KOPT-K1 (cell line): Measurements from ENCODE around the gene SMAD9.

ENCODE experiments used
- H3K27ac ChIP-seq: fragments of 200-600 bp; sonication (generic); 2 replicates; pipeline ENCODE4 v1.5.1; 2016; ENCODE audit warnings: antibody characterized with exemption, mild to moderate bottlenecking, low read depth, low read length; ENCODE audit not compliant: poor library complexity, severe bottlenecking
- H3K36me3 ChIP-seq: fragments of 200-600 bp; sonication (generic); 2 replicates; pipeline ENCODE4 v1.5.1; 2017; ENCODE audit warnings: antibody characterized with exemption, mild to moderate bottlenecking, low read length, moderate library complexity; ENCODE audit not compliant: insufficient read depth
- H3K9me3 ChIP-seq: fragments of 200-600 bp; sonication (generic); 2 replicates; pipeline ENCODE4 v1.5.1; 2017; ENCODE audit warnings: antibody characterized with exemption, low read length, mild to moderate bottlenecking; ENCODE audit not compliant: insufficient read depth, poor library complexity, severe bottlenecking

The SMAD9 gene

DNA sequence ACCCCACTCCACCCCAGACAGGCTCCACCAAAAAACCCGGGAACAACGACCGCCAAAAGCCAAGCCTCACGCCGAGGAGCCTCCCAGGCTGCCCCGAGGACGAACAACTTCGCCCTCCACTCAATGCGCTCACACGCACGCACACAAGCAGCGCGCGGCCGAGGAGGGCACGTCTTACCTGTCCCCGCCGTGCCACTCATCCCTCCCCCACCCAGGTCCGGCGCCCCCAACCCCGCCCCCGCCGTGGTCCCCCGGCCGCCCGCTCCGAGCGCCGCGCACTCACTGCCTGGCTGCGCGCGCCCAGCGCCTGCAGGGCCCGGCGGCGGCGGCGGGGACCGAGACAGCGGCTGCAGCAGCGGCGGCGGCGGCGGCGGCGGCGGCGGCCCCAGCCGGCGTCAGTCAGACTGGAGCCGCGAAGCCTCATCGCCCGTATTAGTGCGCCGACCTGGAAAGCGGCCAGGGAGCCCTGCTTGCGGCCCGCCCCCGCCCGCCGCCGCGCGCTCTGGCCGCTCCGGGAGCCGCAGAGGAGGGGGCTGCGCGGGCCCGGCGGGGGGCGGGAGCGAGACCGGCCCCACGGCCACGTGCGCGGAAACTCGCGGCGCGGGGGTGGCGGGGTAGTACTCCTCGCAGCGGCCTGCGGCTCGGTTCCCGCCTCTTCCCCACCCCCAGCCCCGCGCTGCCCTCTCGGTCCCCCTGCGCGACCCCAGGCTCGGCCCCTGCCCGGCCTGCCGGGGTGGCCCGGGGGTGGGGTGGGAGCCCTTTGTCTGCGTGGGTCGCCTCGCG is at the start of gene SMAD9:
Gene SMAD9 (minus strand): TSS at position 406 of the 783 bp plus-strand sequence. CDS start 40,549 bp downstream, outside the sequence.
- Histone ChIP-seq H3K27ac (no peak within 1 kb of the TSS), H3K36me3 (no peaks in the 10 kb centered on the region), H3K9me3 (no peaks in the 10 kb centered on the region)

DNA sequence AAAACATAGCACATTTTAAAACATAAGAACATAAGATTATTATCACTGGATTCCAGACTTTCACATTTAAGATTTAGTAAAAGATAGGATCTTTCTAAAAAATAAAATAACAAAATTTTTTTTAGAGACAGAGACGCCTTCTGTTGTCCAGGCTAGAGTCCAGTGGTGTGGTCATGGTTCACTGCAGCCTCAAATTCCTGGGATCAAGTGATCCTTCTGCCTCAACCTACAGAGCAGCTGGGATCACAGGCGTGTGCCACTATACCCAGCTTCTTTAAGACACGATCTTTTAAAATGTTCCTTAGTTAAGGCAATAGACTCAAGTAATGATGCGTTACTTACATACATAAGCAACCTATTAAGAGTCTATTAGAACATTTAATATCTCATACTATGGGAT is 46.4 kb upstream of the SMAD9 start:
- H3K27ac ChIP-seq, result no peak overlapping the region
- H3K9me3 ChIP-seq, result no peaks in the 10 kb centered on the region
- peaks cover 93% of the 10 kb centered on the region for H3K36me3 ChIP-seq

DNA sequence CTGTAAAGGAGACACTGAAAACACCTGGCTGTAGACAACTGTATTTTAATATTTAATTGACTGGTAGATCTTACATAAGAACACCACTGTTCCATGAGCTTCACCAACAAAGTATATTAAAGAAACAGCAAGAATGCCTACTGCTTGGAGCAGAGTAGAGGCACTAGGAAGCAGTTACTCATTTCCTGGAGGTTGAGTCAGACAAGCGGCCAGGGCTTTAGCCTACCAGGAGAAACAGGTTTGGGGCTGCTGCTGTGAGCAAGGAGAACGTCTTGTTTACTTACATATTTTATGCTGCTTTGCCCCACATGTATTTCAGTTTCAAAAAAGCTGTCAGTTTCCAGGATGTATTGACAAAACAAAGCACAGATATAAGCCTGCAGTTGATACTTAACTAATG is 45.7 kb upstream of the SMAD9 start:
- Histone ChIP-seq H3K9me3 (no peaks in the 10 kb centered on the region), H3K27ac (no peak overlapping the region), H3K36me3 (peaks cover 93% of the 10 kb centered on the region)

DNA sequence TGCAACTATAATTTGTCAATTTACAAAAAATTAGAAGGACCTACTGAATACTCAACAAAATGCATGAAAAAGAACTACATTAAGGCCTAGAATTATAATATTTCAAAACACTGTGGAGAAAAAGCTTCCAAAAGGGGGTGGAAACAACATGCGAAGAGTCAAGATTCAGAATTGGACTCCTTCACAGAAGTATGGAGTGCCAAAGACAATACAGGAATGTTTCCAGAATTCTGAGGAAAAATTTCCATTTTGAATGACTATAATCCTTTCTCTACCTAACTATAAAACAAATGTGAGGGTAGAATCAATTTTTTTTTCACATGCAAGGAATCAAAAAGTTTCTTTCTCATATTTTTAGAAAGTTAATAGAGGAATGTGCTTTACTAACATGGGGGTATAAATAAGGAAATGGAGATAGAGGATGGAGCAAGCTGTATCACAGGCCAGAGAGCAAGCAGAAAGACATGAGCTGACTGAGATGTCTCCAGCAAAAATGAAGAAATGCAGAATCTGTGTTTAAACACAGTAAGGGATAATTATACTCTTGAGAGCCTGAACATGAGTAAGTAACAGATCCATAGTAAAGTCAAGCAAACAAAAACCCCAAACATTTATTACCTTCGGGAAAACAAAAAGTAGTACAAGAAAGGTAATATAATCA is 39.5 kb upstream of the SMAD9 start:
- Histone ChIP-seq H3K36me3 (peaks cover 78% of the 10 kb centered on the region), H3K27ac (no peak overlapping the region), H3K9me3 (no peaks in the 10 kb centered on the region)

DNA sequence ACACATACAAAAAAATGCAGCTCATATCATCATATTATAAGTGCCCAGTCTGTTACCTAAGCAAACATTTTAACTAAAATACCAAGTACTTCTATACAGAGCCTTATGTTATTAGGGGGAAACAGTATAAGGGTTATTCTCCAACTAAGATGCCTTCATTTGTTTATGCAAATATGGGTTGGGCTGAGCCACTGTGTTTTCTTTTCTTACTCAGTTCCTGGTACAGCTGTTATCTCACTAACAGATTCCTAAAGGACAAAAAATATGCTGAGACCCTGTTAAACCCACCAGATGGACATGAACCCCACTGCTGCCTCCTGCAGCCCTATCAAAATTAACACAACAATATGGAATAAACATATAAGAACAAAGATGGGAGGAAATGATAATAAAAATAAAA is 34.5 kb upstream of the SMAD9 start:
- no peak overlapping the region for H3K27ac ChIP-seq
- peaks cover 81% of the 10 kb centered on the region for H3K36me3 ChIP-seq
- no peaks in the 10 kb centered on the region for H3K9me3 ChIP-seq

DNA sequence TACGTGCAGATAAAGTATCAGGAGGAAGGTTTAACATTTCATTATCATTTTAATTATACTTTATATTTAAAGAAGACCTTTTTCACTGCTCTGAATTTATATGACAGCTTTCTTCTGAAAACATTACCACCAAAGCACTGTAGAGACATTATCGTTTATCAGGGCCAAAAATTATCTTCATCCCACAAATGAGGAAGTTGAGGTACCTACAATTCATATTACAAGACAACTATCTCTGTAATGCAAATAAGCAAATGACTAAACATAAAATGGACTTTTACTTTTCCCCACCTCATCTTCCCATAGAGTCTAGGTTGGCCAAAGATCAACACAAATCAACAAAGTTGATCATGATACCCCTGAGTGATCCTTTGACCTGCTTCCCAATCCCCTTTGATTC is 30.9 kb upstream of the SMAD9 start:
- Histone ChIP-seq H3K36me3 (peaks cover 78% of the 10 kb centered on the region), H3K27ac (no peak overlapping the region)

DNA sequence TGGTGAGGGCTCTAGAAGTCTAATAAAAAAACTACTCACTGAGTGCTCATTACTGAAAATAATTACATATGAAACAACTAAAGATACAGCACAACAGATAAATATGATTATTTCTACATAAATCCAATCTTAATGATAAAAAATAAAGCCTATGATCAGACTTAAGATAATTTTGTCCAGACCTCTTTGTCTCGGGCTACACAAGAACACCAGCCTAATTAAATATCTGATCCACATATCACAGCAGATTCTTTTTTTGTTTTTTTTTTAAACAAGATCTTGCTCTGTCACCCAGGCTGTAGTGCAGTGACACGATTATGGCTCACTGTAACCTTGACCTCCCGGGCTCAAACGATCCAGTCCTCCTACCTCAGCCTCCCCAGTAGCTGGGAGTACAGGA is 30.3 kb upstream of the SMAD9 start:
- H3K9me3 ChIP-seq, result no peaks in the 10 kb centered on the region
- H3K36me3 ChIP-seq, result peaks cover 73% of the 10 kb centered on the region
- no peak overlapping the region for H3K27ac ChIP-seq

More for the DNA sequence above, 30.9 kb upstream of the SMAD9 start:
- H3K9me3 ChIP-seq, result no peaks in the 10 kb centered on the region

DNA sequence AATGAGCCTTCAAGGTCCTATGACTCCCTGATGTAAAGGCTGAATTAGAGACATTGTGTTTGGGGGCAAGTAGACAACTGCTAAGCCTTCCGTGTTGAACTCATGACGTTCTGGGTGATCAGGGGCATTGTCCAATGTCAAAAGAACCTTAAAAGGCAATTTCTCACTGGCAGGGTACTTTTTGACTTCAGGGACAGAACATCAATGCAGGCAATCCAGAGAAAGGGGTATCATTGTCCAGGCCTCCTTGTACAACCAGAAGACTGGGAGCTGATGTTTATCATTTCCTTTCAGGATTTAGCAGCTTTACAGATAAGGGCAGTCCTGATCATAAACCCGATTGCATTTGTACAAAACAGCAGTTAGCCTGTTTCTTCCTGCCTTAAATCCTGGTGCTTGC is 25.0 kb upstream of the SMAD9 start:
- H3K27ac ChIP-seq, result no peak overlapping the region
- H3K36me3 ChIP-seq, result peaks cover 23% of the 10 kb centered on the region
- H3K9me3 ChIP-seq, result no peaks in the 10 kb centered on the region

DNA sequence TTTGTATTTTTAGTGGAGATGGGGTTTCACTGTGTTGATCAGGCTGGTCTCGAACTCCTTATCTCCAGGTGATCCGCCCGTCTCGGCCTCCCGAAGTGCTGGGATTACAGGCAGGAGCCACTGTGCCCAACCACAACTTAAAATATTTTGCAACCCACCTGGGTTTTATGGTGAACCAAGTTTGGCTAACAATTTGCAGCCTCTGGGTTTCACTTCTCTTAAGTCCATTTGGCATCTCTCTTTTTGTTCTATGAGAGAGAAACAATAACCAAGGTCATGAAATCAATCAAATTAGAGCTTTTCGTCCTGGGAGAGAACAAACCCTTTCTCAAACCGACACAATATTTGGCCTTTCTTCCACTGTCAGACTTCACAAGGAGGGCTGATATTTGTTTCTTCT is 5.6 kb upstream of the SMAD9 start:
- H3K9me3 ChIP-seq, result no peaks in the 10 kb centered on the region
- H3K27ac ChIP-seq, result no peak overlapping the region
- no peaks in the 10 kb centered on the region for H3K36me3 ChIP-seq

DNA sequence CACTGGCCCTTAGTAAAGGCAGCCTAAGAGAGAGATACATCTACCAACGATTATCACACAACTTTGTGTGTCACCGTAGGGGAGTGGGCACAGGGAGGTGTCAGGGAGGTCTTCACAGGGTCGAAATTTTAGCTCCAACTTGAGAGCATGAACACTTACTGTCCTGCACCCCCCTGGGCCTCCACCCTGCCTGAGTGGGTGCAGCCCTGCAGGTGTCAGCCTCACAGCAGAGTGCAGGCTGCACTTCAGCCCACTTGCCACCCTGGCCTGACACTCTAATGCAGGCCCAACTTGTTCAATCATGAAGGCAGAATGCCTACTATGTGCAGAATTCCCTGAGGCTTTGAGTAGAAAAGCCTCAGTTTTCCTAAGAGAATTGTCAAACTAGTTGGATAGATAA is 4.0 kb upstream of the SMAD9 start:
- H3K27ac ChIP-seq, result no peak overlapping the region

DNA sequence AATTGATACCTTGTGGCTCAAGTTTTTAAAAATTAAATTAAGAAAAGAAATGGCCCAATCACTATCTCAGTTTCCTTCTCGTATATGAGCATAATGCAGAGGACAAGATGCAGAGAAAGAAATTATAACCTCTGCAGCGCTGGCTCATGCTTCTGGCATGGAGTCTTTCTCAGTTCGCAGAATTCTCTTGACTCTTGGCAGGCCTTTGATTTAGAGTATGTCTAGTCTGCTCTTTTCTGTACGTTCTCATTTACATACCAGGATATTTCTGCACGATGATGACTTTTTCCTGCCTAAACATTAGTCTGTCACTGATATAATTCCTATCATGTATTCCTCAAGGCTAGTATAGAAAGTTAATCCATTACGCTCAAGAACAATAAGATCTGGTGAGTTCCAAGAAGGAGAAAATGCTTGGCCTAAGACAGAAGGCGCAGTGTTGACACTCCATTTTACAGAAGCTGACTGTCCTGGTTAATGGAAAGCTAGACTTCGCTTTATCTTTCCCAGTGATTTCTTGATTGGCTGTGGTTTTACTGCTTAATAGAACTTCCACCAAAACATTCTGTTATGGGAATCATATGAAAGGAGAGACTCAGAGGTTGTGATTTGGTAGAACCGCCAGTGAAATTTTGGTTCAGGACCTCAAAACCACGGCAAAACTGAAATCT is 1.7 kb upstream of the SMAD9 start:
- H3K9me3 ChIP-seq, result no peaks in the 10 kb centered on the region
- H3K36me3 ChIP-seq, result no peaks in the 10 kb centered on the region
- no peak overlapping the region for H3K27ac ChIP-seq

More for the DNA sequence above, 4.0 kb upstream of the SMAD9 start:
- Histone ChIP-seq H3K36me3 (no peaks in the 10 kb centered on the region), H3K9me3 (no peaks in the 10 kb centered on the region)

DNA sequence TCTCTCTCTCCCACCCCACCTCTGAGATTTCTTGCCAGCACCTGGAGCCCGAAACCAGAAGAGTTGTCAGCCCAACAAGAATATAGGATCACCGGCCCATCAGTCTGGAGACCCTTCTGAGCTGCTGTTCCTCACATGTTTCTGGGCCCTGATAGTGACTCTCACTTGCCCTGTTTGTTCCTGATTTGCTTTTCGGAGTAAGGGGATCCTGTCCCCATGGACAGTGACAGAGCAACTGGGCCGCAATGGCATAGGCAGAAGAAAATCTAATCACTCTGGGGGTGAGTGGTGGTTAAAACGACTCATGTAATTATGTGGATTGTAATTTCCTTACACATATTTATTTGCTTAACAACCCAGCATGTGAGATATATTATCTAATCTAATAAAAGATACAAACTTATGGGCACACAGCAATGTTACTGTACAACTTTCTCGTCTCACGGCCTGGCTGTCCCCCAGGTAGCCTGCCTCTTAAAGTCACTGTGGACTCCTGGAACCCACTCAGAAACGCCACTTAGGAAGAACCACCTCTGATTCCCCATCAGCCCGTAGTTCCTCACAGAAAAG is 663 bp upstream of the SMAD9 start:
- Histone ChIP-seq H3K9me3 (no peaks in the 10 kb centered on the region), H3K36me3 (no peaks in the 10 kb centered on the region), H3K27ac (no peak overlapping the region)

DNA sequence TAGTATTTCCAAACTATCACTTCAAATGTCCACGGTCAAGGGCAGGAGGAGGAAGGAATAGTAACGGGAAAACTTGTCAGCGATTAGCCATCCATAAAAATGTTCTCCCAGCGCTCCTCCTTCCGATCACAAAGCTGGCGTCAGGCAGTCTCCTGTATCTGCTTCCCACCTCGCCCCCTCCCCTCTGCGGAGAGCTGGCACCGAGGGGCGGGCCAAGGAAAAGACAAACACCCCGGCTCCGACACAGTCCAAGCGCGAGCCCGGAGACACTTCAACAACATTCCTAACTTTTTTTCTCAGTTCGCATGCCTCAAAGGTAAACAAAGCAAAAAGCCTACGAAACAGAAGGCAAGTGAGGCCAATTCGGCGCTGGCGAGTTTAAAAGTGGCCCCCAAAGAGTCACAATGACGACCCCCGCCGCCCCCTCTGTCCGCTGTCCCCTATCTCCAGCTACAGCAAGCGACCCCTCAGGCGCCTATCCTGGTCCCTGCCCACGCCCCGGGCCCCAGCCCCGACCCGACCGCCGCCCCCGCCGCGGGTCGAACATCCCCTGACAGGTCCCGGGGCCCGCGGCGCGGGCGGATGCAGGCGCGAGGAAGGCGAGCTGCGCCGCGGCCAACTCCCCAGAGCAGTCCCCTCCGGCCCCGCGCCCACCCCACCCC is 736 bp downstream of the SMAD9 start:
- no peak overlapping the region for H3K27ac ChIP-seq

DNA sequence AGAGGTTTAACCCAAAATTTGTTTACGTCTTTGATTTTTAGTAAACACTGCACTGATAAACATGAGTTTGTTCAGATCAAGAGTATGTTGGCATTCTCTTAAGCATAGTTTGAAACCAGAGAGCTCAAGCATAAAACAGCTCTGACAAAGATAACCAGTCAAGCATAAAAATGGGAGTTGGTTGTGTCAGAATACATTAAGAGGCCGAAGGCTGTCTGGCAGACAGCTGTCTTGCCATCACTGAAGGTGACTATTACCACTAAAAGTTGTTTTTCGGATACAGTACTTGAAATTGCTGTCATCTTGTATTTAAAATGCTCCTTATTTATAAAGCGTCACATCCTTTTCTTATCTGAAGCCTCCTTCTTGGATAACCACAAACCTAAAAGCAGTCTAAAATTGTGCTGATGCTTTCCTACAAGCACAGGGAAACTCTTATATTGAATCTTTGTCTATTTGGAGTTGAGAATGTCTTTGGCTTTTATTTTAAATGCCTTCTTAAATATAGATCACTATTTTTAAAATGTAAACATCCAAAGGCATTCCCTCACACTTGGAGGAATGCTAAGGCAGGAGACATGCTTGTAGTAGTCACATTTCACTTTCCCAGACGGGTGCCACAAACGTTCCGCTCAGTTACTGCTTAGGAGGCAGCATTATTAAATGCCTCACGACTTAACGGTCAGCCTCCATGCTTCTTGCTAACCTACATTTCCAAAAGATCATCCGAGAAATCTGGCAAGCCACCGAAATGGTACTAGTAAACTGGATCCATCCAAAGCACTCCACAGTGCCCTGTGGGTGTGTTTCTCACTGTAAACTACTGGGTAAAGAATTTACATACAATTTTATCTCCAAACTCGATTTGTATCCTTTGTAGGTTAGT is 1.5 kb downstream of the SMAD9 start:
- no peaks in the 10 kb centered on the region for H3K9me3 ChIP-seq
- no peaks in the 10 kb centered on the region for H3K36me3 ChIP-seq
- H3K27ac ChIP-seq, result no peak overlapping the region

More for the DNA sequence above, 736 bp downstream of the SMAD9 start:
- Histone ChIP-seq H3K36me3 (no peaks in the 10 kb centered on the region), H3K9me3 (no peaks in the 10 kb centered on the region)
